SW 1271 (cell line): ENCODE data around the gene DYRK2.

ENCODE experiments used
- DNase-seq, 2 experiments: peaks; one replicate each; lab custom pipeline; 2025; lab: John Stamatoyannopoulos, UW

DYRK2 gene

GRCh38 chr12:67702136-67702535 is 53.6 kb downstream of the DYRK2 start:
- DNase-seq, result no peak

GRCh38 chr12:67704071-67704470 is 55.5 kb downstream of the DYRK2 start:
- DNase-seq, result no peak

GRCh38 chr12:67705394-67706370 is 57.1 kb downstream of the DYRK2 start:
- no peak for DNase-seq

GRCh38 chr12:67709367-67709954 is 60.9 kb downstream of the DYRK2 start:
- DNase-seq, result no peak

GRCh38 chr12:67710582-67710981 is 62.0 kb downstream of the DYRK2 start:
- no peak for DNase-seq

GRCh38 chr12:67712011-67712410 is 63.5 kb downstream of the DYRK2 start:
- DNase-seq, result no peak

- DNase-seq, result no peak
These were observed 66.1 kb downstream of the DYRK2 start for GRCh38 chr12:67714648-67715047.
